GM21390 (cell line): ENCODE results near the gene PARPBP.
"Not testable (repeated sequence)": the region's sequence is repeated elsewhere in the genome, so short reads cannot be mapped to it uniquely, and the experiment has no call there.

ENCODE experiments used
- ATAC-seq: cut with Tn5 transposase; IDR thresholded peaks from one replicate; pipeline ENCODE4 v1.9.1; 2021; ENCODE audit not compliant: unreplicated experiment

The PARPBP gene, protein sequence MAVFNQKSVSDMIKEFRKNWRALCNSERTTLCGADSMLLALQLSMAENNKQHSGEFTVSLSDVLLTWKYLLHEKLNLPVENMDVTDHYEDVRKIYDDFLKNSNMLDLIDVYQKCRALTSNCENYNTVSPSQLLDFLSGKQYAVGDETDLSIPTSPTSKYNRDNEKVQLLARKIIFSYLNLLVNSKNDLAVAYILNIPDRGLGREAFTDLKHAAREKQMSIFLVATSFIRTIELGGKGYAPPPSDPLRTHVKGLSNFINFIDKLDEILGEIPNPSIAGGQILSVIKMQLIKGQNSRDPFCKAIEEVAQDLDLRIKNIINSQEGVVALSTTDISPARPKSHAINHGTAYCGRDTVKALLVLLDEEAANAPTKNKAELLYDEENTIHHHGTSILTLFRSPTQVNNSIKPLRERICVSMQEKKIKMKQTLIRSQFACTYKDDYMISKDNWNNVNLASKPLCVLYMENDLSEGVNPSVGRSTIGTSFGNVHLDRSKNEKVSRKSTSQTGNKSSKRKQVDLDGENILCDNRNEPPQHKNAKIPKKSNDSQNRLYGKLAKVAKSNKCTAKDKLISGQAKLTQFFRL

DNA sequence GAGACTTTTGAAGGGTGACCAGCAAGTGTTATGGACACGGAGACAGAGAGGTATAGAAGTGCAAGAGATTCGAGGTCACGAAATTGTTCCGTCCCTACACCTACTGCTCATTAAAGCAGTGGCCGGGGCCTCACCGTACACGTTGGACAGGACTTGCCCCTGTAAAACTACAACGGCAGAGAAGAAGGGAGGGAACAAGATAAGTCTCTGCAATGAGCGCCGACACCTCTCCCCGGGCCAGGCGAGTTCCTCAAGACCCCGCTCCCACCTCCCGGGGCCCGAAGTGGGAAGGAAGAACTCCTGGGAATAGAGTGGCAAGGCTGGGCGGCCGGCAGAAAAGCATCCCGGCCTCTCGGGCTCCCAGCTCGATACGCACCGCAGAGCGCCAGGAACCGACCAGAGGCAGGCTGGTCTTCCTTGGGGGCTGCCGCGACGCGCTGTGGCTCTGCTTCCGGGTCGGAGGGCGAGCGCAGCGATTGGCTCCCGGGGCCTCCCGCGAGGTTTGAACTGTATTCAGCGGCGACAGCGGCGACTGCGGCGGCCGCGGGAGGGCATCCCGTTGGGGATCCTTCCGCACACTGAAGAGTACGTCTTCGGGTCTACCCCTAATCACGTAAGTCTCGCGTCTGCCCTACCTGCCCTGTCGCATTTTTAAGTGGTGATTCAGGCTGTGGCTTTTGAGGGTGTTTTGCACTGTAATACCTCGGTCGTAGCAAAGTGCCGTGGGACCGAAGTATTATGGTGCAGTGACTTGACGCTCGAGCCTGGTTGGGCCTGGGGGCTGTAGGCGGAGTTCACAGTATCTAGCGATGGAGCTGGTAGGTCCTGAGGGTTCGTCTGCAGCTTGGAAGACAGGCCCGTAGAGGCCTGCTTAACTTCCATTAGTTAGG is at the start of gene PARPBP, which contains the start of gene NUP37:
PARPBP (plus strand) TSS at position 510 of the 890 bp plus-strand sequence. CDS start 3,706 bp downstream, outside the sequence.
NUP37 (minus strand) TSS at position 441 of the 890 bp plus-strand sequence. CDS start 1,596 bp downstream, outside the sequence.
- ATAC-seq = peak; percentile 96

DNA sequence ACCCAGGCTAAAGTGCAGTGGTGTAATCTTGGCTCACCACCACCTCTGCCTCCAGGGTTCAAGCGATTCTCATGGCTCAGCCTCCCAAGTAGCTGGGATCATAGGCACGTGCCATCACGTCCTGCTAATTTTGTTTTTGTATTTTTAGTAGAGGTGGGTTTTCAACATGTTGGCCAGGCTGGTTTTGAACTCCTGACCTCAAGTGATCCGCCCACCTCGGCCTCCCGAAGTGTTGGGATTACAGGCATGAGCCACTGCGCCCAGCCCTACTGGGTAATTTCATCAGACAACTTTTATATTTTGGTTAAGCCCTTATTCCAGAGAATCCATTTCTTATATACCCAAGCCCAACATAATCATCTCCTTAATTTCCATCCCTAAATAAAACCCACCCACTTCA is 47.9 kb upstream of the PARPBP start:
- ATAC-seq = not testable (repeated sequence)

DNA sequence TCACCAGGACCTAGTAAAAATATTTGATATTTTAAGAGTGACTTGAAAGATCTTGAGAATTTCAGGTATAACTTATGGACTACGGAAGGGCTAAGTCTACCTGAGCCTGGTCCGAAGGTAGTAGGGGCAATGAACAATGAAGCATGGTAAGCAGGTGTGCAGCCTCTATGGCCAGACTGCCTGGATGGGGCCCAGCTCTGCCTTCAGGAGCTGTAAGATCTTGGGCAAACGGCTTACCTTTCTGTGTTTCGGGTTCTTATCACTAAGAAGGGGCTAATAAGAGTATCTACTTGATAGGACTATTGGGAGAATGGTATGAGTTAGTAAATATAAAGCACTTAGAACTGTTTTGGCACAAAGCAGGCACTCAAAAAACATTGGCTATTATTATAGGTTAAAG is 39.1 kb upstream of the PARPBP start:
- no peak for ATAC-seq

DNA sequence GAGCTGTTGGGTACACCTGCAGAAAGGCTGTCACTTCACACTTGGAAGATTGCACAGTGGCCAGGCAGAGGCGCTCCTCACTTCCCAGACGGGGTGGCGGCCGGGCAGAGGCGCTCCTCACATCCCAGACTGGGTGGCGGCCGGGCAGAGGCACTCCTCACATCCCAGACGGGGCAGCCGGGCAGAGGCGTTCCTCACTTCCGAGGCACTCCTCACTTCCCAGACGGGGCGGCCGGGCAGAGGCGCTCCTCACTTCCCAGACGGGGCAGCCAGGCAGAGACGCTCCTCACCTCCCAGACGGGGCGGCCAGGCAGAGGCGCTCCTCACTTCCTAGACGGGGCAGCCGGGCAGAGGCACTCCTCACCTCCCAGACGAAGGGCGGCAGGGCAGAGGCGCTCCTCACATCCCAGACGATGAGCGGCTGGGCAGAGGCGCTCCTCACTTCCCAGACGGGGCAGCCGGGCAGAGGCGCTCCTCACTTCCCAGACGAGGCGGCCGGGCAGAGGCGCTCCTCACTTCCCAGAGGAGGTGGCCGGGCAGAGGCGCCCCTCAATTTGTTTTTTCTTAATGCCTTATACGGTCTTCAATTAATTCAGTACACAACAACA is 30.7 kb upstream of the PARPBP start:
- not testable (repeated sequence) for ATAC-seq

- no peak for ATAC-seq
These were observed 26.7 kb upstream of the PARPBP start for GRCh38 chr12:102093319-102093718.

- ATAC-seq = peak; percentile 69
These were observed 24.2 kb upstream of the PARPBP start for GRCh38 chr12:102095677-102096263.

- ATAC-seq = no peak
These were observed 23.1 kb upstream of the PARPBP start for GRCh38 chr12:102096855-102097254.

- ATAC-seq = no peak
These were observed 13.1 kb upstream of the PARPBP start for GRCh38 chr12:102106905-102107304.

- ATAC-seq = no peak
These were observed 12.0 kb upstream of the PARPBP start for GRCh38 chr12:102107970-102108369.

DNA sequence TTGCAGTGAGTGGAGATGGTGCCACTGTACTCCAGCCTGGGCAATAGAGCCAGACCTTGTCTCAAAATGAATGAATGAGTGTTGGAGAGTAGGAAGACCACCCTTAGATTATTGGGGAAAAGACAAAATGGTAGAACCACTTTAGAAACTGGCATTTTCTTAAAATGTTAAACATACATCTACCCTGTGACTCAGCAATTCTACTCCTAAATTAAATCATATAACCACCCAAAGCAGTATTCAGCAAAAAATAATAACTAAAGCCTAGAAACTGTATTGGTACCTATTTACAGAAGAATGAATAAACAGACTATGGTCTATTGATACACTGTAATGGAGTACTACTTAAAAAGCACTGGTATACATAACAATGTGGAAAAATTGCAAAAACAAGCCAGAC is 9.2 kb upstream of the PARPBP start:
- no peak for ATAC-seq

- ATAC-seq = no peak
These were observed 5.8 kb upstream of the PARPBP start for GRCh38 chr12:102114212-102114611.

- no peak for ATAC-seq
These were observed 3.6 kb upstream of the PARPBP start for GRCh38 chr12:102116392-102116791.

DNA sequence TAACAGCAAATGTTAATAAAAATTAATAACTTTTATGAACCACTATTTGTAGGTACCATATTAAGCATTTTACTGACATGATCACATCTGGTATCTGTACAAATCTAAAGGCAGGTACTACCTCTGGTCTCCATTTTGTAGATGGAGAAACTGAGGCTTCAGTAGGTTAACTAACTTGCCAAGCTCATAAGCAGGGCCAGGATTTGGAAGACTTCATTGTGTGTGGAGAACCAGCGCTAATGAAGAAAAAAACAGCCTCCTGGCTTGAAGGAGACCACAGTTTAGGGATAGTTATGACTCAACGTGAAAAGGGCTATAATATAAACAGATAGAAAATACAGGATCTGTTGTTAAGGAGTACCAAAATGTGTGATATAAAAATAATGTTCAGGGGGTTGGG is 1.1 kb upstream of the PARPBP start:
- ATAC-seq = no peak

DNA sequence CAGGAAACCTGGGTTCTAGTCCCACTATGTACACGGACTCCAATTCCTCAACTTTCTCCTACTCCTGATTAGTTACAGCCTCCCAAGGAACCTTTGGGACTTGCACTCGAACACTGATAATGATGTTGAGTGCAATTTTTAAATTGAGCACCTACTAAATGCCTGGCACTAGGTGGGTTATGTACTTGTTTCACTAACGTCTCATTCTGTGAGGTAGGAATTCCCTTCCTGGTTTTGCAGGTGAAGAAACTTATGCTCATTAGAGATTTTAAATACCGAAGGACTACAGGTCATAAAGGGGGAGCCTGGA is 536 bp downstream of the PARPBP start:
- ATAC-seq = peak; percentile 2

DNA sequence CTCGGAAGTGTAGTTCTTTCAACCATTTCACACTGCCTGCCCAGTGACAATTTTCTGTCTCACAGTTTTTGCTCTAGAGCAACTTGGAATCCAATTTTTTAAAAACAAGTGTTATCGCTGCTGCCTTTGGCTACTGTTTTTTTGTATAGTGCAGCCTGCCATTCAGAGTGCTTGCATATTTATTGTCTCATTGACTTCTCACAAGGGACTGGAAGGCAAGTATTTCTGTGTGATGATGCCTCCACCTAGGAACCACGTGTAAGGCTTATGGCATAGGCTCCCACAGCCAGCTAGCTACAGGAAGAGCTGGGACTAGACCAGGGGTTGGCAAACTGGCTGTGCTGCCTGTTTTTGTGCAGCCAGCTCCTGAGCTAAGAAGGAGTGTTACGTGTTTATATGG is 903 bp downstream of the PARPBP start:
- ATAC-seq = no peak

GRCh38 chr12:102121328-102121727 is 1.3 kb downstream of the PARPBP start:
- not testable (repeated sequence) for ATAC-seq

DNA sequence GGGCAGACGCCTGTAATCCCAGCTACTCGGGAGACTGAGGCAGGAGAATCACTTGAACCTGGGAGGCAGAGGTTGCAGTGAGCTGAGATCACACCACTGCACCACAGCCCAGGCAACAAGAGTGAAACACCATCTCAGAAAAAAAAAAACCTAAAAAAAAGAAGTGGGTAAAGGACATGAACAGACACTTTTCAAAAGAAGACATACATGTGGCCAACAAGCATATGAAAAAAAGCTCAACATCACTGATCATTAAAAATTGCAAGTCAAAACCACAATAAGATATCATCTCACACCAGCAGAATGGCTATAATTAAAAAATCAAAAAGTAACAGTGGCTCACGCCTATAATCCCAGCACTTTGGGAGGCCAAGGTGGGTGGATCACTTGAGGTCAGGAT is 10.7 kb downstream of the PARPBP start:
- not testable (repeated sequence) for ATAC-seq

GRCh38 chr12:102131442-102131841 is 11.5 kb downstream of the PARPBP start:
- not testable (repeated sequence) for ATAC-seq

DNA sequence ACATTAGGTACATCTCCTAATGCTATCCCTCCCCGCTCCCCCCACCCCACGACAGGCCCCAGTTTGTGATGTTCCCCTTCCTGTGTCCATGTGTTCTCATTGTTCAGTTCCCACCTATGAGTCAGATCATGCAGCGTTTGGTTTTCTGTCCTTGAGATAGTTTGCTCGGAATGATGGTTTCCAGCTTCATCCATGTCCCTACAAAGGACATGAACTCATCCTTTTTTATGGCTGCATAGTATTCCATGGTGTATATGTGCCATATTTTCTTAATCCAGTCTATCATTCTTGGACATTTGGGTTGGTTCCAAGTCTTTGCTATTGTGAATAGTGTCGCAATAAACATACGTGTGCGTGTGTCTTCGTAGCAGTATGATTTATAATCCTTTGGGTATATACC is 17.6 kb downstream of the PARPBP start:
- ATAC-seq = not testable (repeated sequence)

GRCh38 chr12:102142866-102143373 is 22.9 kb downstream of the PARPBP start:
- ATAC-seq = not testable (repeated sequence)
